Measurements from ENCODE around the gene MATN3.
"Not testable (repeated sequence)": the region's sequence is repeated elsewhere in the genome, so short reads cannot be mapped to it uniquely, and the experiment has no call there.

MATN3 gene, protein sequence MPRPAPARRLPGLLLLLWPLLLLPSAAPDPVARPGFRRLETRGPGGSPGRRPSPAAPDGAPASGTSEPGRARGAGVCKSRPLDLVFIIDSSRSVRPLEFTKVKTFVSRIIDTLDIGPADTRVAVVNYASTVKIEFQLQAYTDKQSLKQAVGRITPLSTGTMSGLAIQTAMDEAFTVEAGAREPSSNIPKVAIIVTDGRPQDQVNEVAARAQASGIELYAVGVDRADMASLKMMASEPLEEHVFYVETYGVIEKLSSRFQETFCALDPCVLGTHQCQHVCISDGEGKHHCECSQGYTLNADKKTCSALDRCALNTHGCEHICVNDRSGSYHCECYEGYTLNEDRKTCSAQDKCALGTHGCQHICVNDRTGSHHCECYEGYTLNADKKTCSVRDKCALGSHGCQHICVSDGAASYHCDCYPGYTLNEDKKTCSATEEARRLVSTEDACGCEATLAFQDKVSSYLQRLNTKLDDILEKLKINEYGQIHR

DNA sequence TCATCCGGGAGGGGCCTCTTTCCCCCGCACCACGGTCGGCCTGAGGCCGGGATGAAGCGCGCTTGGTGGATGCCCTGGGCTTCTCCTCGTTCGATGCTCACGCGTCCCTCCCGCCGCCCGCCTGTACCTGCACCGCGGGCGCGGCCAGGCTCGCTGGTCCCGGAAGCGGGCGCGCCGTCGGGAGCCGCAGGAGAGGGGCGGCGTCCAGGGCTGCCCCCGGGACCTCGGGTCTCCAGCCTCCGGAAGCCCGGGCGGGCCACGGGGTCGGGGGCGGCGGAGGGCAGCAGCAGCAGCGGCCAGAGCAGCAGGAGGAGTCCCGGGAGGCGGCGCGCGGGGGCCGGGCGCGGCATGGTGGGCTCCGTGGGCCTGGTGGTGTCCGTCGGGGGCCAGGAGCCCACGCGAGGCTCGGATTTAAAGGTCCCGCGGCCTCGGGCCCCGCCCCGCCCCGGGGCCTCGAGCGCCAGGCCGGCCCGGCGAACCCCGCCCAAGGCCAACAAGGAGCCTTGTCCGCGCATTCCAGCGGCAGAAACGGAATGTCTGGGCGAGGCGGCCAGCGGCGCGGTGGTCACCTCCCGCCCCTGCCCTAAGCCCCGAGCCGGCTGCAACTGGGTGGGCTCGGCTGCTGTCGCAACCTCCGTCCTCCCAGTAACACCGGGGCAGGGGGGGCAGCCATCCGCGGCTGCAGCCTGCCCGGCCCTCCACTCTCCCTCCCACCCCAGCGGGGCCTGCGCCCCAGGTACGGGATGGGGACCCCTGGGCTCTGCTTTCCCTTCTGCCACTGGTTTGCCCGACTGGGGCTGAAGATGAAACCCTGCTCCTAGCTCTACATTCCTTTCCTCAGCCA is at the start of gene MATN3:
TSS of gene MATN3 (minus strand) at position 387 of the 844 bp plus-strand sequence. CDS start at position 350, 37 bp downstream.
- no peak for DNase-seq (ENCODE audit: low read depth)

DNA sequence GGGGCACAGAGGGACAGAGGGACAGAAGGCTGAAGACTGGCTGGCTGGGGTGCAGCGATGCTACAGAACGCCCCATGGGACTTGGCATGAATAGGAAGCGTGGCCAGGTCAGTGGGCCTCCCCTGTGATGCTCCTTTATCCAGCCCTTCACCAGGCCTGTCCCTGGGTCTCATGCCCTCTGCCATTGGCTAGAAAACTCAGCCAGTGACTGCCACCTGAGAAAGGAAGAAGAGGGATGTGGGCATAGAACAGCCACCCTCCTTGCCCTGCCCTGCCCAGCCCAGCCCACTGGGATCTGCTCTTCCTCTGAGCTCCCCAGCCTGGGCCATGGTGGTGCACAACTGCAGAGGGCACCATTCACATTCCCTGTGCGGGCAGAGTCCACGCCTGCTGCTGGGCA is 49.5 kb upstream of the MATN3 start:
- DNase-seq (ENCODE audit: low read depth) = no peak

DNA sequence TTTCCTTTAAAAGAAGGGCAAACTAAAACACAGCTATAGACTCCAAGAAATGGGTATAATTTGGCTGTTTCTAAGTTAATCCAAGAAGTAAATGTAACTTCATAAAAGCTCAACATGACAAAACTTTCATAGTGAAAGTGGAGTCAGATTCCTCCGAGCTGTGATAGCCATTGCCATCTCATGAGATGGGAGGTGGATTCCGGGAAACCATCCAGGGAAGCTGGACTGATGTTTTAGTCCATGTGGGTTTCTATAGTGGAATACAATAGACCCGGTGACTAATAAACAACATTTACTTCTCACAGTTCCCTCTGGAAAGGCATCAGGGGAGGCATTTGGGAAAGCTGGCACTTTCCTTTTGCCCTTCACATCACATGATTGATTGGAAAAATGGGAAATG is 49.0 kb upstream of the MATN3 start:
- DNase-seq (ENCODE audit: low read depth) = no peak

DNA sequence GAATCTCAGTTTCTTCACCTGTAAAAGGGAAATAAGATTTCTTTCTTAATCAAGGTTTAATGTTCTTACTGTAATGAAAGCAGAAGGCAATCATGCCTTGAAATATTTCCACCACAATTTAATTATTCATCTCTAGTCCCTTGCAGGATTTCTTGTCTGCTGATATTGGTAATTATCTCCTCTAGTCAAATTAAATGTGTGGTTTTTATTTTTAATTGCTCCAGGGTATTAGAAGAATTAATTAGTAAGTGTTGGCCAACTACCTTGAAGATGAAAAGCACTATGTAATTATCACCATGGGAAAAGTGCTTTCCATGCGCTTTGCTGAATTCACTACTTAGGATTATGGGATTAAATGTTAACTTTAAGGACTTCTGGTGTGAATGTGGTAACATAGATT is 47.6 kb upstream of the MATN3 start:
- no peak for DNase-seq (ENCODE audit: low read depth)

DNA sequence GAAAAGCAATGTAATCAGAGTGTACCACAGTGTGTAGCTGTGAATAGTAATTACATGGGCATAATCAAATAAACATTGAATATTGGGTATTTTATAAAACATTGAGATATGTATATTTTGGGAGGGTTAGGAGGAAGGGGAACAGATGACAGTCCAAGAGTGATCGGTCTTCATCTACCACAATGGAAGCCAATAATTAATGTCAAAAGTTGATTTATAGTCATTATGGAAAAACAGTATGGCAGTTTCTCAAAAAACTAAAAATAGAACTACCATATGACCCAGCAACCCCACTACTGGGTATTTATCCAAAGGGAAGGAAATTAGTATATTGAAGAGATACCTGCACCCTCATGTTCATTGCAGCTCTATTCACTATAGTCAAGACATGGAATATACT is 44.8 kb upstream of the MATN3 start:
- no peak for DNase-seq (ENCODE audit: low read depth)

DNA sequence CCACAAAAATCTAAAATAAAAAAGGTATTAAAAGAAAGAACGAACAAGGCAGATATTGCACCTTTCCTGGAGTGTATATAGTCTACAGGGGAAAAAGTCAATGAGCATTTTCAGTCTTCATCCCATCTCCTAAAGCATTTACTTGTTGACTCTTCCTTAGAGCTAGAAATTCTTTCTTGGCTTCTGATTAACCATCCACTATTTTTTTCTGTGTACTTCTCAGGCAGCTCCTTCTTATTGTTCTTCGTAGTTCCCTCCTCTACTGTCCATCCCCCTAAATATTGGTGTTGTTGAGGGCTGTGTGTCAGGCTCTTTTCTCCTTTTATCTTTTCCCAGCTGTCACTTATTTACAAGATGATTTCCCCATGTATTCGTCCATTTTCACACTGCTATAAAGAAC is 42.5 kb upstream of the MATN3 start:
- no peak for DNase-seq (ENCODE audit: low read depth)

DNA sequence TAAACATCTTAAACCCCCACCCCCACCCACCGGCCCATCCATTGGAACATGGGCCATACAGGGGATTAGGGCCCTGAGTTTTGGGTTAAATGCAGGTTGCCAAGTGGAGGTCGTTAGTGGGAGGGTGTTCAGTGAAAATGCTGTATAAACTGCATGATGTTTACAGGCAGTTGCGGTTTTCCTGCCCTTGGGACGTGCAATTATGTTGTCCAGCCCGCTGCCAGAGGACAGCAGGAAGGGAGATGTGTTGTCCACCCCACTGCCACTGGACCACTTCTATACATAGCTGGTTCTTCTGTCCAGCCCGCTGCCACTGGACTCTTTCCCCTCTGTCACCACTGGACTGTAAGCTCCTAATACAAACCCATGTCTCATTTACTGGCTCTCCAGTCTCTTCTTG is 41.7 kb upstream of the MATN3 start:
- DNase-seq (ENCODE audit: low read depth) = no peak

DNA sequence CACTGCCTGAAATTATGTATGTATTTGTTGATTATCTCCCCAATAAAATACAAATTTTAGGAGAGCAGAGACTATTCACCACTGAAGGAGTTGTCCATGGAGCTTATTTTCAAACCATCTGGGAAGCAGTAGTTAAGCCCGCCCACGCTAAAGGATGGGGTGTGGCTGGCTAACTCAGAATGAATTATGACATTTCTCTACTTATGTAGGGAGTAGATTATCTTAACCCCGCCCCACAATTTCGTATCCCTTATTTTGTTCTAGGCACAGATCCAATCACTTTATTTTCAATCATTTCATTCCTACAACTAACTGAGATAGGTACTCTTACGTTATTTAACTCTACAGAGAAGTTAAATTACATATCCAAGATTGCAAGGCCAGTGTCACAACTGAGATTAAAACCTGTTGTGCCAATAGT is 40.4 kb upstream of the MATN3 start:
- DNase-seq (ENCODE audit: low read depth) = no peak

DNA sequence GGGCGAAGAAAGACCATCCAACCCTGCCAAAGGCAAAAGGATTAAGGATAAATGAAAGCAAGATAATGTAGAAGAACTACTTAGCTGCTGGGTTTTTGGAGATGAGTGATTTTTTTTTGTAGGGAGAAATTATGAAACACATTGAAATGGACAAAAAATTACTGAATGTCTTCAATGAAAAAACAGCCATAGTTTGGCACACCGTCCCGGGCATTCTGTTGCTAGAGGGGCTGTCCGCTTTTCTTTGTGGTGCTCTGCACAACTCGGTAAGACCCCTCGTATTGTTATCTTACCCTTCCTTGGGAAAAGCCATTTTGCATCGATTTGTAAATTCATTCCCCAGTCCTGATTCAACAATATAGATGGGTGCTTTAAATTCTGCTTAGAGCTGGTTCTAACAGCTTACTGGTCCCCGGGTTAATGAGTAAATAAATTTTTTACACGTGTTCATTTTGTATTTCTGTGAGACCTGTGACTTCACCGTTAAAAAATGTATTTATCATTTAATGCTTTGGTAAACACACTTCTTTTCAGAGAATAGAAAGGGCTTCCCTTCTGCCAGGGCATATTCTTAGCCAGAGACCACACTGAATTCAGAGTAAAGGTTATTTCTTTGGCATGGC is 39.9 kb upstream of the MATN3 start:
- no peak for DNase-seq (ENCODE audit: low read depth)

DNA sequence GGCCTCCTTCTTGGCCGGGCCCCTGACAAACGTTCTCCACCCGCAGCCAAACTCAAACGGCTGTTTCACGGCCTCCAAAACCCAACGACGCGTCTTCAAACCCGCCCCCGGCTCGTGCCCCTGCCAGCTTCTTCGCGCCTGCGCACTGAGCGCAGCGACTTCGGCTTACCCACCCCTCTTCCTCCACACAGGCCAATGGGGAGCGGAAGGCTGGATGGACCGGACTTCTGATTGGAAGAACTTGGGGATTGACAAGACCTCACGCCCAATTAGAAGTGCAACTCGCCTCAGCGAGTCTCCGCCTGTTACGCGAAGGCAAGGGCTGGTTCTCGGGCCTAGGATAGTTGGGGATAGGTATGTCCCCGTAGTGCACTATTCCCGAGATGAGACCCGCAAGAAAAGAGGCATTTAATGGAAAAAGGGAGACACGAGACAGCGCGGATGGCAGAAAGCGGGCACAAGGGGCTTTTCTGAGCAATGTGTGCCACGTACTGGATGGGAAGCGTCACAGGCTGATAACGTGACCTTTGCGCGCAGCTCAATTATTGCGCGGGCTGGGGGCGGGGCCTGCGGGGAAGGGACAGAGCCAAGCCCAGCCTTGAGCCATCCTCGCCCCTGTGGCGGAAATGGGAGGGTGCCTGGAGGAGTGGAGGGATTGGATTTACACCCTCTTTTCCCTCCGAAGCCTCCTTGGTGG is 39.2 kb upstream of the MATN3 start, which contains the start of gene LAPTM4A:
TSS of gene LAPTM4A (minus strand) at position 97 of the 697 bp plus-strand sequence. CDS start 108 bp downstream, outside the sequence.
- DNase-seq (ENCODE audit: low read depth) = peak; percentile 94

DNA sequence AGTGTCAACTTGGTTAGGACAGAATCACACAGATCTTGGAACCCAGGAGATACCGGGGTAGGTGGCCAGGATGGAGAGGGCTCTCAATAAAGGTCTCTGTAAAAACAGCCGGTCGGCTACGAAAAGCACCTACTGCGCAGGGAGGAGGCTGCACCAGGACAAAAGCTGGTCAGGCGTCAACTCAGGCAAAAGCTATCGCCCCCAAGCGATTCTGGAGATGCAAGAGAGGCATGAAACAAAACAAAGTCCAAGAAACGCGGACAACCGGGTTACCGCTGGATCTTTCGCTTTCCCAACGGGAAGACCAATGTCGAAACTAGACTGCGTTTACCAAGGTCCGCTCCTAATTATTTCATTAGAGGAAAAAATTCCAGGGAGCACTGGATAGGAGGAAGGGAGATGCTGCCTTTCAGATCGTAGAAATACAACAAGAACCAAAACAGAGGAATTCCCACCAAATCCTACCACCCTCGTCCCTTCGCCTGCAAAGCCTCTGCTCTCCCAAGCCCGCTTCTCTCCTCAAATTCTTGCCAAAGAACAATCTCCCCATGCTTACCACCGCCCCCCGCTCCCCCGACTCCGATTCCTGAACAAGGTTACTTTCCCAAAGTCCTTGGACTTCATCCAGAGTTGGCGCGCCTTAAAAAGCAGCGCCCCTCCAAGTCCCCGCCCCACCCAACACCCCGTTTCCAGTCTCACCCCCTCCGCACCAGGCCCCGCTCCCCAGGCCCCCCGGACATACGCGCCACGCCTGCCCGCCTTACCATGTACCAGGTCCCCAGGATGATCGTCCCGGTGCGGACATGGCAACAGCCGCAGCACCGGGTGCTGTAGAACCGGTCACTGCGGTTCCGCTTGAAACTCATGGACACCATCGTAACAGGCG is 38.4 kb upstream of the MATN3 start:
- DNase-seq (ENCODE audit: low read depth) = no peak

DNA sequence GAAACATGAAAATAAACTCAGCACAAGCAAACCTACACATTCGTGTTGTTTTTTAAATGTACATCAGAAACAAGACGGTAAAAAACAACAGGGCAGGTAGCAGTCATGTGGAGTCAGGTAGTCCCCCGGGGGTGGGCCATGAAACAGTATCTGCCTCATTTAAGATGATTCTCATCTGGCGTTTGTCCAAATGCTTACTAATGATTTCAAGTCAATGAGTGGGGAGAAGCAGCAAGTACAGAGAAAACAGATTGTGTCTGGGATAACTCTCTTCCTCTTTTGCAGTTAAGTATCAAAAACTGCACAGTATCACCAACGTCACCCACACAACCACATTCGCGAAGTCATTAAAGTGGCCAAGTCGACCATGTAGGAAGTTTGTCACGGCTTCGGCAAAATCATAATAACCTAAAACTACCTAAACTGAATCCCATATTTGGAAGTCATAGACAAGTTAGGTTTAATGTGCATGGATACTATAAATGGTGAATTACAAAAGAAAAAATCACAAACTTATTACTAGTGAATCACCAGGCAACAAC is 37.7 kb upstream of the MATN3 start:
- no peak for DNase-seq (ENCODE audit: low read depth)

DNA sequence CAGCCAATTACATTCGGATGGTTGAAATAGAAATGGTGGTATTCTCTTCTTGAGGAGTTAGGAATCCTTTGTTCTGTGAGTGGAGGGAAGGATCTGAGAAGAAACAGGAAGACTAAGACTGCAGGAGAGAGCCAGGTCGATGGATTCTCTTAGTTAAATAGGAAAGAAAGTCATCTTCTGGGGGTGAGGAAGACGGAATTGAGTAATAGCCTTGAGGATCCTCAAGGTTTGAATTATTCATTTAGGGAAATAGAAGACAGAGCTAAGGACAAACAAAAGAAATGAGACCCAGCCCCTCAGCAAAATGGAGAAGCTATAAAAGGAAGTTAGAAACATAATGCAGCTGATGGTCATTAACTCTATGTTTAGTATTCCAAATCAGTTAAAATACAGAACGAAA is 37.2 kb upstream of the MATN3 start:
- DNase-seq (ENCODE audit: low read depth) = no peak

DNA sequence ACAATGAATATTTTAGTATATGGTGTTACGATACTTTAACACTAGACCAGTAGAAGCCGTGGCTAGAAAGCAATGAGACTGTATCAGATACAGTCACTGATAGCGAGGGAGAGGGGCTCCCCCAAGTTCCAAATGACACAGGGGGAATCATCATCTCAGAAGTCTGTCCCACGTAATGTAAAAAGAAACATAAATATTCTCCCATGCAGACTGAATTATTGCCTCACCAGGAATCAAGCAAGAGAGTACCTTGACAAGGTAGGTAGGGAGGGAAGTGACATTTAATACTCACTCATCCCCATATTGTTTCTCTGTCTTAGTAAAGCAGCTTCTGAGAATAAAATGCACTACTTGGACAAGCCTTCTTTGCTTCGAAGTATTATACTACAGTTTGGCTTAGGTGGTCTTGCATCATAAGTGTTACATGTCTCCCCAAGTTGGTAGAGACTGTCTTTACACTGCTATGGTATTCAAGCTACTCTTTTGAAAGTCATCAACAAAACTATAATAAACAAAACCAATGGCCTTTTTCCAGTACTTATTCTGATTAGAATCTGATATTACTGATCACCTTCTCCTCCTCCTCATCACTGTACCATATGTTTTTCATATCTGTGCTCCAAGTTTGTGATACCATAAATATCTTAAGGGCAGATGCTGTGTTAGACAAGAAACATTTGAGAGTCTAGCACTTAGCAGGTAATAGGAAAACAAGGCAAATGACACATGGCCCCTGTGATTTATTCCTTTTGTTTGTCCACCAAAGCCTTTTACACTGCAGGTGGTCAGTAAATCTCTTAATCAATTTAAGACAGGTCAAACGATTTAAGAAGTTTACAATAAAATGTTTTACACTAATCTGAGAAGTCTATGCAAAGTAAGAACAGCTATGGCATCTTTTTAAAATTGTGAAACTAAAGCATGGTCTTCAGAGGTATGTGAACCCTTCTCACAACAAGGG is 36.3 kb upstream of the MATN3 start:
- DNase-seq (ENCODE audit: low read depth) = no peak

DNA sequence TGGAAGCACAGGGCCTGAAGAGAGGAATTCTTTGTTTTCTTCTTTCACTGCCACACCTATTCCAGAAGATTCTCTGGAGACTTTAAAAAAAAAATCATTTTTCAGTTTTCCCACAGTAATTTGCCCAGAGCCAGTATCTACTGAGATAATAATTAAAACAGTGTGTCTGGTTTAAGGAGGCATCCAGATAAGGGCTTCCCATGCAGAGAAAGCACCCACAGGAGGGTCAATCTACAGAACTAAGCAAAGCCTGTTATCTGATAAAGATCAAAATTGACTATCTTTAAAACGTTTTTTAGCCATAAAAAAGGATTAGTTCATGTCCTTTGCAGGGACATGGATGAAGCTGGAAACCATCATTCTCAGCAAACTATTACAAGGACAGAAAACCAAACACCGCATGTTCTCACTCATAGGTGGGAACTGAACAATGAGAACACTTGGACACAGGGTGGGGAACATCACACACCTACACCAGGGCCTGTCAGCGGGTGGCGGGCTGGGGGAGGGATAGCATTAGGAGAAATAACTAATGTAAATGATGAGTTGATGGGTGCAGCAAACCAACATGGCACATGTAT is 33.3 kb upstream of the MATN3 start:
- not testable (repeated sequence) for DNase-seq (ENCODE audit: low read depth)

DNA sequence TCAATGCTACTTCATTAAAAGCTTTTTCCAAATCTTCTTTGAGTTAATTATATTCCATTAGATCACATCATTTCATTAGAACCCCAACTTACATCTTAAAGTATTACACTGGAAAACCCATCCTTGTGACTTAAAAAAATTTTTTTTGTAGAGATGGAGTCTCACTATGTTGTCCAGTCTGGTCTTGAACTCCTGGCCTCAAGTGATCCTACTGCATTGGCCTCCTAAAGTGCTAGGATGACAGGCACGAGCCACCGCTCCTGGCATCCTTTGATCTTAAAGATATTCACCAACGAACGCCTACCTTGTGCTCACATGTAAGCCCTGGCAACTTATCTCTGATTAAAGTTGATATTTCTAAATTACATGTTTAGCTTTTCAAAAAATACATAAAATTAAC is 32.3 kb upstream of the MATN3 start:
- DNase-seq (ENCODE audit: low read depth) = no peak

DNA sequence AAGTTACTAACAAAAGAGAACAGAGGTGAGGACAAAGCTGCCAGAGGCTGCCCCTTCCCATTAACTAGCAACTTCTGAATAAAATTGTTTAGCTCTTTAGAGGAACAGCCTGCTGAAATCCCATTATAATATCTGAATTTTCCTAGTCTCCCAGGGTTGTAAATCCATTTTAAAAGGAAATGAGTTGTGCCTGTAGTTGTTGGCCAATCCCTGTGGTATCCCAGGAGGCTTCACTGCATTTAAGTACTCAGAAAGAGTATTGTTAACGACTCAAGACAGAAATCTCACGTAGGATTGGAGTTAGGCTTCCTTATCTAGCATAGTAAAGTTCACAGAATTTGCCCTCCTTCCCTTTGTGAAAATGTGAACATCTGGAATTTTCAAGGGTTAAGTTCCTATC is 30.1 kb upstream of the MATN3 start:
- DNase-seq (ENCODE audit: low read depth) = no peak

DNA sequence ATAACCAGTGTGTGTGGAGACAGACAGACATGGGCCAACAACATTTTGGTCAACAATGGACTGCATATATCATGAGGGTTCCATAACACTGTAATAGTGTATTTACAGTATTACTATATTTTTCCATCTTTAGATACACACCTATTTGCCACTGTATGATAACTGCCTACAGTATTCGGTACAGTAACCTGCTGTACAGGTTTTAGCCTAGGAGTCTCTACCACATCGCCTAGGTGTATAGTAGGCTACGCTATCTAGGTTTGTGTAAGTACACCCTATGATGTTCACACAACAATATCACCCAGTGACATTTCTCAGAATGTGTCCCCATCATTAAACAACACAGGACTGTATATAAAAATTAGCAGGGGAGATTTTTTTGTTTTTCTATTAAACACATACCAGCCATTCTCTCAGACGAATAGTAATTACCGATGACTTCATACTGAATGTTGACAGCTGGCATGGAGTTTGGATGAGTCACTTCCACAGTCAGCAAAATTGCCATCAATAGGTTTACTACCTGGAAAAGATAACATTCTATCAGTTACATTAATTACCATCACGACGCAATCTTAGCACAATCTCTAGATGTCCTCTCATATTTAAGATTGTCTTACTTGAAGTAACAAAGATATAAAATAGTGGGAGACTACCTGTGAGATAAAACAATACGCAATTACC is 28.2 kb upstream of the MATN3 start:
- DNase-seq (ENCODE audit: low read depth) = no peak
